ENCODE data around the gene VPREB3. TPM values are rescaled to one million over a fixed set of nuclear protein-coding genes. Genes with fewer than 3 reads are reported as not detected.
A peak's percentile ranks its signal among the peaks of the same experiment; 100 is the strongest.

Gene VPREB3
- polyA plus RNA-seq, 3 donors = 0.88 to 1.0 (median 1.0) TPM

DNA sequence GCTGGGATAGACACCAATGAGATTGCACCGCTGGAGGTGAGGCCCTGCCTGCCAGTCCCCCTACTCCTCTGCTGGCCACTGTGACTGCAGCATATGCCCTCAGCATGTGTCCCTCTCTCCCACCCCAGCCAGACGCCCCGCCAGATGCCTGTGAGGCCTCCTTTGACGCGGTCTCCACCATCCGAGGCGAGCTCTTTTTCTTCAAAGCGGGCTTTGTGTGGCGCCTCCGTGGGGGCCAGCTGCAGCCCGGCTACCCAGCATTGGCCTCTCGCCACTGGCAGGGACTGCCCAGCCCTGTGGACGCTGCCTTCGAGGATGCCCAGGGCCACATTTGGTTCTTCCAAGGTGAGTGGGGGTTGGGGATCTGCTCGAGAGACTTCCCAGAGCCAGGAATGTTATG lies 26.8 kb upstream of the VPREB3 start:
- H3K4me3 Mint-ChIP-seq = no peak overlapping the region
- no peak overlapping the region for H2AFZ ChIP-seq (ENCODE audit: insufficient read depth, low read depth, low read length, poor library complexity, severe bottlenecking)
- H3K27me3 Mint-ChIP-seq (ENCODE audit: low read depth in 3 of 3) = peaks cover 0 to 6% (median 1%) of the 10 kb centered on the region in 3 donors
- no peaks in the 10 kb centered on the region for H4K20me1 ChIP-seq (ENCODE audit: insufficient read depth, low read length)
- H3K4me2 ChIP-seq (replicated peaks; ENCODE audit: extremely low read depth, low read length, poor library complexity, severe bottlenecking) = no peak overlapping the region
- intact Hi-C loops (cut with micrococcal nuclease) = no loop called here
- no peaks in the 10 kb centered on the region for H3K9me3 Mint-ChIP-seq
- no peak overlapping the region for H3K9ac ChIP-seq (ENCODE audit: insufficient read depth, low read length, poor library complexity, severe bottlenecking)
- H3K79me2 ChIP-seq (ENCODE audit: insufficient read depth, low read length) = no peaks in the 10 kb centered on the region
- no peak overlapping the region for H3K27ac ChIP-seq (ENCODE audit: low read depth in 1 of 2, low read length in 2 of 2)
- peak overlapping the region in 1 of 7 donors; percentile 18 for H3K27ac Mint-ChIP-seq
- 94% methylated on average over 15 of the region's 15 CpGs for WGBS (ENCODE audit: insufficient coverage)
- DNase-seq = no peak
- H3K4me1 Mint-ChIP-seq = no peaks in the 10 kb centered on the region
- no peaks in the 10 kb centered on the region for H3K36me3 Mint-ChIP-seq
- no peaks in the 10 kb centered on the region for H3K27me3 ChIP-seq (ENCODE audit: control insufficient read depth in 2 of 2, insufficient read depth in 2 of 2, low read length in 2 of 2)
- no peak overlapping the region for H3K4me3 ChIP-seq (replicated peaks in 1 of 3; ENCODE audit: low read depth in 2 of 3, low read length in 3 of 3)
- H3K36me3 ChIP-seq (replicated peaks in 1 of 2; ENCODE audit: control insufficient read depth in 1 of 2, insufficient read depth in 2 of 2, low read length in 2 of 2) = no peaks in the 10 kb centered on the region
- H3K4me1 ChIP-seq (ENCODE audit: control insufficient read depth in 1 of 2, insufficient read depth in 2 of 2, low read length in 2 of 2) = no peaks in the 10 kb centered on the region
- TF ChIP-seq CTCF (IDR thresholded peaks at IDR 0.05) = no peak
- H3K9me3 ChIP-seq (replicated peaks in 1 of 2; ENCODE audit: control insufficient read depth in 1 of 2, insufficient read depth in 1 of 2, low read length in 2 of 2) = no peaks in the 10 kb centered on the region

DNA sequence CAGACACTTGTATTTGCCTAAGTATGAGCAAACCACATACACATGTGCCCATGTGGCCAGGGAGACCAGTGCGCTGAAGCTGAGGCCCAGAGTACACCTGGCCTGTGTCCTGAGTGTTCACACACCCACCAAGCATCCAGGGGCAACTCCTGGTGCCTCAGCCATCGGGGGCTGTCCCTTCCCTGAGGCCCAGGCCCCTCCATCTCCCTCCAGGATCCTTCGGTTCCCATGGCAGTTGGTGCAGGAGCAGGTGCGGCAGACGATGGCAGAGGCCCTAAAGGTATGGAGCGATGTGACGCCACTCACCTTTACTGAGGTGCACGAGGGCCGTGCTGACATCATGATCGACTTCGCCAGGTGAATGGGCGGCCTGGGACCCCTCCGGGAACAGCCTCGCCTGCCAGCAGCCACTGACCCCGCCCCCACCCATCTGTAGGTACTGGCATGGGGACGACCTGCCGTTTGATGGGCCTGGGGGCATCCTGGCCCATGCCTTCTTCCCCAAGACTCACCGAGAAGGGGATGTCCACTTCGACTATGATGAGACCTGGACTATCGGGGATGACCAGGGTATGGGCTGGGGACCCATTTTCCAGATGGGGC lies 26.0 kb upstream of the VPREB3 start:
- Mint-ChIP-seq H3K4me3 (no peak overlapping the region), H3K27ac (no peak overlapping the region), H3K9me3 (no peaks in the 10 kb centered on the region), H3K4me1 (no peaks in the 10 kb centered on the region), H3K36me3 (no peaks in the 10 kb centered on the region), H3K27me3 (ENCODE audit: low read depth in 3 of 3) (peaks cover 0 to 6% (median 2%) of the 10 kb centered on the region in 3 donors)
- Histone ChIP-seq H3K4me2 (replicated peaks; ENCODE audit: extremely low read depth, low read length, poor library complexity, severe bottlenecking) (no peak overlapping the region), H3K79me2 (ENCODE audit: insufficient read depth, low read length) (no peaks in the 10 kb centered on the region), H3K9me3 (replicated peaks in 1 of 2; ENCODE audit: control insufficient read depth in 1 of 2, insufficient read depth in 1 of 2, low read length in 2 of 2) (no peaks in the 10 kb centered on the region), H3K4me3 (replicated peaks in 1 of 3; ENCODE audit: low read depth in 2 of 3, low read length in 3 of 3) (no peak overlapping the region), H3K27ac (ENCODE audit: low read depth in 1 of 2, low read length in 2 of 2) (no peak overlapping the region), H2AFZ (ENCODE audit: insufficient read depth, low read depth, low read length, poor library complexity, severe bottlenecking) (no peak overlapping the region), H3K9ac (ENCODE audit: insufficient read depth, low read length, poor library complexity, severe bottlenecking) (no peak overlapping the region), H3K36me3 (replicated peaks in 1 of 2; ENCODE audit: control insufficient read depth in 1 of 2, insufficient read depth in 2 of 2, low read length in 2 of 2) (no peaks in the 10 kb centered on the region), H4K20me1 (ENCODE audit: insufficient read depth, low read length) (no peaks in the 10 kb centered on the region), H3K27me3 (ENCODE audit: control insufficient read depth in 2 of 2, insufficient read depth in 2 of 2, low read length in 2 of 2) (no peaks in the 10 kb centered on the region), H3K4me1 (ENCODE audit: control insufficient read depth in 1 of 2, insufficient read depth in 2 of 2, low read length in 2 of 2) (no peaks in the 10 kb centered on the region)
- 94% methylated on average over 19 of the region's 20 CpGs for WGBS (ENCODE audit: insufficient coverage)
- no peak for TF ChIP-seq CTCF (IDR thresholded peaks at IDR 0.05)
- intact Hi-C loops (cut with micrococcal nuclease) = no loop called here
- no peak for DNase-seq

Measured in CD14-positive monocyte (primary cell).